GM23338 (cell line): ENCODE data around the gene NRN1L. TPM values are rescaled to one million over a fixed set of nuclear protein-coding genes. Genes with fewer than 3 reads are reported as not detected.

Experiments used
- ATAC-seq: fragments of 200-7000 bp; cut with Tn5 transposase; 3 replicates; pipeline ENCODE4 v1.9.1; 2020
- DNase-seq: peaks from one replicate; pipeline ENCODE4 v3.0.0-alpha.2; 2015; ENCODE audit warnings: low spot score
- H2AFZ ChIP-seq: fragments of 200-600 bp; sonication (generic); 2 replicates; pipeline ENCODE4 v1.8.0; 2016; ENCODE audit warnings: antibody characterized with exemption, mild to moderate bottlenecking, moderate library complexity
- H3F3A ChIP-seq: fragments of 200-600 bp; sonication (generic); replicated peaks from 2 replicates; pipeline ENCODE4 v1.8.0; 2017; ENCODE audit warnings: antibody characterized with exemption, mixed run types, low read depth
- H3K27ac ChIP-seq: fragments of 200-600 bp; sonication (generic); 2 replicates; pipeline ENCODE4 v1.6.1; 2016; ENCODE audit warnings: low read depth
- H3K27me3 ChIP-seq: fragments of 200-600 bp; sonication (generic); 2 replicates; pipeline ENCODE4 v1.8.0; 2016; ENCODE audit warnings: mild to moderate bottlenecking, mixed run types, moderate library complexity; ENCODE audit not compliant: insufficient read depth
- H3K36me3 ChIP-seq: fragments of 200-600 bp; sonication (generic); 2 replicates; pipeline ENCODE4 v1.8.0; 2016; ENCODE audit warnings: mild to moderate bottlenecking; ENCODE audit not compliant: insufficient read depth
- H3K4me1 ChIP-seq: fragments of 200-600 bp; sonication (generic); 2 replicates; pipeline ENCODE4 v1.8.0; 2016; ENCODE audit warnings: mild to moderate bottlenecking, moderate library complexity; ENCODE audit not compliant: insufficient read depth
- H3K4me2 ChIP-seq: fragments of 200-600 bp; sonication (generic); 2 replicates; pipeline ENCODE4 v1.7.1; 2017; ENCODE audit warnings: mixed run types
- H3K4me3 ChIP-seq: fragments of 200-600 bp; sonication (generic); 2 replicates; pipeline ENCODE4 v1.6.1; 2016; ENCODE audit warnings: mixed run types
- H3K79me2 ChIP-seq: fragments of 200-600 bp; sonication (generic); replicated peaks from 2 replicates; pipeline ENCODE4 v1.8.0; 2017; ENCODE audit warnings: mild to moderate bottlenecking; ENCODE audit not compliant: insufficient read depth
- H3K9me2 ChIP-seq: fragments of 200-600 bp; sonication (generic); 2 replicates; pipeline ENCODE4 v1.8.0; 2017; ENCODE audit not compliant: insufficient read depth
- H4K20me1 ChIP-seq: fragments of 200-600 bp; sonication (generic); replicated peaks from 2 replicates; pipeline ENCODE4 v1.8.0; 2017; ENCODE audit warnings: mild to moderate bottlenecking; ENCODE audit not compliant: insufficient read depth
- H3K27ac Mint-ChIP-seq: 2 replicates; pipeline ENCODE4 v1.8.0; 2020; ENCODE audit warnings: inconsistent platforms, mild to moderate bottlenecking, moderate library complexity, mixed read lengths
- H3K27me3 Mint-ChIP-seq: 3 replicates; pipeline ENCODE4 v1.8.0; 2022; ENCODE audit warnings: low read depth, mild to moderate bottlenecking, moderate library complexity, mixed read lengths, inconsistent platforms; ENCODE audit not compliant: insufficient read depth, poor library complexity
- H3K36me3 Mint-ChIP-seq: 3 replicates; pipeline ENCODE4 v1.8.0; 2021; ENCODE audit warnings: low read depth, mild to moderate bottlenecking, inconsistent platforms, moderate library complexity, mixed read lengths
- H3K4me1 Mint-ChIP-seq: 3 replicates; pipeline ENCODE4 v1.8.0; 2020; ENCODE audit warnings: mild to moderate bottlenecking, inconsistent platforms, mixed read lengths
- H3K4me3 Mint-ChIP-seq: 3 replicates; pipeline ENCODE4 v1.8.0; 2021; ENCODE audit warnings: moderate library complexity, mild to moderate bottlenecking, inconsistent platforms, mixed read lengths
- H3K9me3 Mint-ChIP-seq: 3 replicates; pipeline ENCODE4 v1.8.0; 2020; ENCODE audit warnings: moderate library complexity, mild to moderate bottlenecking, inconsistent platforms, mixed read lengths
- CREB1 ChIP-seq: fragments of 250-450 bp; sonication (Bioruptor Pico); IDR thresholded peaks from 2 replicates; pipeline ENCODE4 v1.5.0; 2020; ENCODE audit warnings: low read depth, mild to moderate bottlenecking, moderate library complexity
- CTCF ChIP-seq, 2 experiments: fragments of 200-600 bp in 1 of 2; sonication (generic) in 1 of 2; conservative IDR thresholded peaks; 2 replicates each; pipeline versions ENCODE4 v1.5.1 to v1.6.1; 2016 to 2017; ENCODE audit warnings: antibody characterized with exemption in 2 of 2, low read depth in 2 of 2, mild to moderate bottlenecking in 2 of 2, moderate library complexity in 1 of 2
- EZH2 ChIP-seq: fragments of 200-600 bp; sonication (generic); IDR thresholded peaks from one replicate; pipeline ENCODE4 v1.8.0; 2017; ENCODE audit warnings: antibody characterized with exemption, mild to moderate bottlenecking, low read depth; ENCODE audit not compliant: unreplicated experiment
- EZH2phosphoT487 ChIP-seq: fragments of 200-600 bp; sonication (generic); IDR thresholded peaks from one replicate; pipeline ENCODE4 v1.8.1; 2018; ENCODE audit warnings: antibody characterized with exemption; ENCODE audit not compliant: unreplicated experiment
- JUNB ChIP-seq: IDR thresholded peaks from one replicate; pipeline ENCODE4 v1.6.1; 2016; ENCODE audit warnings: antibody characterized with exemption; ENCODE audit not compliant: unreplicated experiment
- NANOG ChIP-seq: IDR thresholded peaks from 2 replicates; pipeline ENCODE4 v1.6.1; 2016; ENCODE audit warnings: antibody characterized with exemption, borderline replicate concordance
- POLR2AphosphoS5 ChIP-seq: IDR thresholded peaks from 2 replicates; pipeline ENCODE4 v1.6.1; 2016; ENCODE audit warnings: antibody characterized with exemption, low read depth
- REST ChIP-seq: IDR thresholded peaks from one replicate; pipeline ENCODE4 v1.6.1; 2018; ENCODE audit warnings: antibody characterized with exemption; ENCODE audit not compliant: unreplicated experiment
- STAT1 ChIP-seq: IDR thresholded peaks from one replicate; pipeline ENCODE4 v1.6.1; 2016; ENCODE audit warnings: antibody characterized with exemption; ENCODE audit not compliant: unreplicated experiment
- ZNF114 ChIP-seq: fragments of 250-450 bp; sonication (Bioruptor Pico); IDR thresholded peaks from 2 replicates; pipeline ENCODE4 v1.5.0; 2020; ENCODE audit warnings: mild to moderate bottlenecking, moderate library complexity
- ZNF331 ChIP-seq: fragments of 250-450 bp; sonication (Bioruptor Pico); IDR thresholded peaks from 2 replicates; pipeline ENCODE4 v1.5.0; 2020; ENCODE audit warnings: low read depth, mild to moderate bottlenecking, moderate library complexity
- ZNF462 ChIP-seq: fragments of 250-450 bp; sonication (Bioruptor Pico); IDR thresholded peaks from 2 replicates; pipeline ENCODE4 v1.5.0; 2020; ENCODE audit warnings: mild to moderate bottlenecking, moderate library complexity
- polyA plus RNA-seq: library from polyadenylated mRNA; unstranded; fragments of >200 nt; fragmentation: Nextera tagmentation; extraction: Ambion mirVana; gene quantifications from 2 replicates; pipeline ENCODE4 v1.2.1, GENCODE V29; 2016
- total RNA-seq: library from RNA; depleted of rRNA; stranded (reverse); fragments of >200 nt; shearing (Covaris generic); gene quantifications from 2 replicates; pipeline ENCODE4 v1.2.3, GENCODE V29; 2014
- TF ChIP-seq, protein P1 (sequence below): IDR thresholded peaks from 2 replicates; pipeline ENCODE4 v1.6.1; 2016; ENCODE audit warnings: antibody characterized with exemption

Gene NRN1L
- total and polyA plus RNA-seq, 2 experiments from 2014 or later = 14.0 to 26.1 TPM

- peak within 1 kb of the TSS; percentile 91 for H3K4me3 ChIP-seq
- DNase-seq (peak; percentile 99), ATAC-seq (peak; percentile 39)
- peaks cover 29% of the 10 kb centered on the region for H3K4me1 ChIP-seq
- H3K27me3 ChIP-seq = no peaks in the 10 kb centered on the region
- peak within 1 kb of the TSS; percentile 87 for H3K4me2 ChIP-seq
- H3K27me3 Mint-ChIP-seq = peaks cover 12% of the 10 kb centered on the region
- peak within 1 kb of the TSS; percentile 98 for H3K27ac ChIP-seq
- peaks cover 28% of the 10 kb centered on the region for H3K79me2 ChIP-seq
- no peaks in the 10 kb centered on the region for H3K36me3 ChIP-seq
- H3K4me1 Mint-ChIP-seq = peaks cover 40% of the 10 kb centered on the region
- H3F3A ChIP-seq = peaks cover 25% of the 10 kb centered on the region
- H3K36me3 Mint-ChIP-seq = peaks cover 9% of the 10 kb centered on the region
- H3K9me3 Mint-ChIP-seq = no peaks in the 10 kb centered on the region
- peaks cover 8% of the 10 kb centered on the region for H4K20me1 ChIP-seq
- no peaks in the 10 kb centered on the region for H3K9me2 ChIP-seq
- peak within 1 kb of the TSS; percentile 98 for H3K27ac Mint-ChIP-seq
- H2AFZ ChIP-seq = peak within 1 kb of the TSS; percentile 99
- TF ChIP-seq CREB1 (CRISPR knock-in tag) = no peak
- TF ChIP-seq EZH2 = no peak
- no peak for TF ChIP-seq REST
- TF ChIP-seq ZNF331 (CRISPR knock-in tag) = no peak
- no peak for TF ChIP-seq EZH2phosphoT487
- no peak for TF ChIP-seq ZNF114
- TF ChIP-seq STAT1 = no peak
- TF ChIP-seq JUNB = no peak
- peak; percentile 57 to 83 for TF ChIP-seq CTCF (conservative IDR thresholded peaks at IDR 0.05; ENCODE audit: low read depth in 2 of 2)
- TF ChIP-seq NANOG = no peak
- no peak for TF ChIP-seq ZNF462 (CRISPR knock-in tag)
- TF ChIP-seq, protein P1, sequence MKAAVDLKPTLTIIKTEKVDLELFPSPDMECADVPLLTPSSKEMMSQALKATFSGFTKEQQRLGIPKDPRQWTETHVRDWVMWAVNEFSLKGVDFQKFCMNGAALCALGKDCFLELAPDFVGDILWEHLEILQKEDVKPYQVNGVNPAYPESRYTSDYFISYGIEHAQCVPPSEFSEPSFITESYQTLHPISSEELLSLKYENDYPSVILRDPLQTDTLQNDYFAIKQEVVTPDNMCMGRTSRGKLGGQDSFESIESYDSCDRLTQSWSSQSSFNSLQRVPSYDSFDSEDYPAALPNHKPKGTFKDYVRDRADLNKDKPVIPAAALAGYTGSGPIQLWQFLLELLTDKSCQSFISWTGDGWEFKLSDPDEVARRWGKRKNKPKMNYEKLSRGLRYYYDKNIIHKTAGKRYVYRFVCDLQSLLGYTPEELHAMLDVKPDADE = peak; percentile 95
- peak; percentile 55 for TF ChIP-seq POLR2AphosphoS5
- H3K4me3 Mint-ChIP-seq = peak within 1 kb of the TSS; percentile 91
These were observed 42.7 kb upstream of the NRN1L start, which contains the start of gene THAP11 for GRCh38 chr16:67841816-67842508. TSS of gene THAP11 (plus strand) at chr16:67842320. CDS start at chr16:67842555, 235 bp downstream.
